Bronchial epithelial cell (primary cell): ENCODE data around the gene E4F1. TPM values are rescaled to one million over a fixed set of nuclear protein-coding genes. Genes with fewer than 3 reads are reported as not detected.

ENCODE experiments used
- DNase-seq: peaks from one replicate; pipeline ENCODE4 v3.0.0-alpha.2; 2010; ENCODE audit warnings: low read depth
- FAIRE-seq: peaks from 2 replicates; lab custom pipeline; 2011; peaks lifted over from hg19 to GRCh38; lab: Jason Lieb, UNC
- H3K27me3 ChIP-seq: 2 replicates; pipeline ENCODE4 v1.5.1; 2011; ENCODE audit warnings: low read length; ENCODE audit not compliant: control insufficient read depth, insufficient read depth
- H3K36me3 ChIP-seq: 2 replicates; pipeline ENCODE4 v1.5.1; 2011; ENCODE audit warnings: low read length; ENCODE audit not compliant: control insufficient read depth, insufficient read depth
- H3K4me3 ChIP-seq: 2 replicates; pipeline ENCODE4 v1.5.1; 2011; ENCODE audit warnings: mild to moderate bottlenecking, low read depth, low read length, control low read depth
- total RNA-seq: library from RNA; depleted of rRNA; stranded (reverse); fragments of >200 nt; gene quantifications from 2 replicates; pipeline ENCODE4 v1.2.1, GENCODE V29; 2014
- TF ChIP-seq, protein P1 (sequence below): IDR thresholded peaks from 2 replicates; pipeline ENCODE4 v1.5.1; 2011; ENCODE audit warnings: mild to moderate bottlenecking, moderate library complexity, low read length, control low read depth, inconsistent platforms; ENCODE audit not compliant: insufficient read depth, severe bottlenecking

E4F1 gene
- total RNA-seq, 1 donor from 2014 or later: 26.6 TPM

GRCh38 chr16:2177101-2177500, 46.3 kb upstream of the E4F1 start:
- H3K36me3 ChIP-seq: peaks cover 18% of the 10 kb centered on the region
- TF ChIP-seq, protein P1, sequence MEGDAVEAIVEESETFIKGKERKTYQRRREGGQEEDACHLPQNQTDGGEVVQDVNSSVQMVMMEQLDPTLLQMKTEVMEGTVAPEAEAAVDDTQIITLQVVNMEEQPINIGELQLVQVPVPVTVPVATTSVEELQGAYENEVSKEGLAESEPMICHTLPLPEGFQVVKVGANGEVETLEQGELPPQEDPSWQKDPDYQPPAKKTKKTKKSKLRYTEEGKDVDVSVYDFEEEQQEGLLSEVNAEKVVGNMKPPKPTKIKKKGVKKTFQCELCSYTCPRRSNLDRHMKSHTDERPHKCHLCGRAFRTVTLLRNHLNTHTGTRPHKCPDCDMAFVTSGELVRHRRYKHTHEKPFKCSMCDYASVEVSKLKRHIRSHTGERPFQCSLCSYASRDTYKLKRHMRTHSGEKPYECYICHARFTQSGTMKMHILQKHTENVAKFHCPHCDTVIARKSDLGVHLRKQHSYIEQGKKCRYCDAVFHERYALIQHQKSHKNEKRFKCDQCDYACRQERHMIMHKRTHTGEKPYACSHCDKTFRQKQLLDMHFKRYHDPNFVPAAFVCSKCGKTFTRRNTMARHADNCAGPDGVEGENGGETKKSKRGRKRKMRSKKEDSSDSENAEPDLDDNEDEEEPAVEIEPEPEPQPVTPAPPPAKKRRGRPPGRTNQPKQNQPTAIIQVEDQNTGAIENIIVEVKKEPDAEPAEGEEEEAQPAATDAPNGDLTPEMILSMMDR: no peak
- H3K27me3 ChIP-seq: no peaks in the 10 kb centered on the region
- H3K4me3 ChIP-seq: no peak overlapping the region
- FAIRE-seq (no peak), DNase-seq (no peak)

DNA sequence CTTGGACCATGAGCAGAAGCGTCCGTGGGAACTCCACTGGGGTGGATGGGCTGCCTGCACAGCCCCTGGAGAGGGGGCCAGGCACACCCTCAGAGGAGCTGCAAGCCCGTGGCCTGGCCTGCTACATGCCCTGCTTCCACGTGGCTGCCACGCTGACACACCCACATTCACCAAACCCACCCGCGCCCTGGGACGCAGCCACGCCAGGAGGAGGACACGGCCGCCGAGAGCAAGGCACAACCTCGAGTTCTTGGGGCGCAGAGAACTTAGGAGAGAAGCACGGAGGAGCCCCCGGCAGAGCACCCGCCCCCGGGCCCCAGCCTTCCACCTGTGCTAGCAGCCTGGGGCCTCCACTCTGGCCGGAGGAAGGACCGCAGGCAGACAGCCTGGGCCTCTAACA, 45.8 kb upstream of the E4F1 start:
- H3K27me3 ChIP-seq: no peaks in the 10 kb centered on the region
- H3K36me3 ChIP-seq: peaks cover 16% of the 10 kb centered on the region
- DNase-seq: no peak
- FAIRE-seq: no peak
- H3K4me3 ChIP-seq: no peak overlapping the region
- TF ChIP-seq, protein P1: no peak

GRCh38 chr16:2178321-2179106, 44.9 kb upstream of the E4F1 start:
- Histone ChIP-seq H3K4me3 (no peak overlapping the region), H3K36me3 (peaks cover 13% of the 10 kb centered on the region), H3K27me3 (no peaks in the 10 kb centered on the region)
- DNase-seq: no peak
- no peak for FAIRE-seq
- TF ChIP-seq, protein P1: no peak

DNA sequence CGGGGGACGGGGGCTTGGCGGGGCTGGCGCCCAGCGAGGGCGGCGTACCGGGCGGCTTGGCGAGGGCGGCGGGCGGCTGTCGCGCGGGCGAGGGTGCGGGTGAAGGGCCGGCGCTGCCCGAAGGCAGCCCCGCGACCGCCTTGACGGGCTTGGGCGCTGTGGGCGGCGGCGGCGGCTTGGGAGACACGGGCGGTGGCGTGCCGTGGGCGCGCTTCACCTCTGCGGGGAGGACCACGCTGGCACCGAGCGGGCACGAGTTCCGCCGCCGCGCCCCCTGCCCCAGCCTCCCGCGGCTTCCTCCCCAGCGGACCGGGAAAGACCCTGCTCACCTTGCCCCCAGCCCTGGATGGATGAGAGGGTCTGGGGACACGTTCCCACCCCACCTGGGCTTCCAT, 44.3 kb upstream of the E4F1 start:
- Histone ChIP-seq H3K36me3 (peaks cover 9% of the 10 kb centered on the region), H3K4me3 (no peak overlapping the region), H3K27me3 (no peaks in the 10 kb centered on the region)
- TF ChIP-seq, protein P1: no peak
- FAIRE-seq (no peak), DNase-seq (no peak)

- TF ChIP-seq, protein P1: no peak
- Histone ChIP-seq H3K36me3 (peaks cover 8% of the 10 kb centered on the region), H3K27me3 (no peaks in the 10 kb centered on the region), H3K4me3 (no peak overlapping the region)
- FAIRE-seq (no peak), DNase-seq (no peak)
Observed at GRCh38 chr16:2179576-2179975, 43.8 kb upstream of the E4F1 start.
